HG03575 (cell line): Measurements from ENCODE around the gene PEAR1.

ENCODE experiments used
- ATAC-seq: cut with Tn5 transposase; IDR thresholded peaks from one replicate; pipeline ENCODE4 v1.9.1; 2021; ENCODE audit not compliant: unreplicated experiment, insufficient number of reproducible peaks, low FRiP score; ENCODE audit errors: extremely low read depth

Gene PEAR1

DNA sequence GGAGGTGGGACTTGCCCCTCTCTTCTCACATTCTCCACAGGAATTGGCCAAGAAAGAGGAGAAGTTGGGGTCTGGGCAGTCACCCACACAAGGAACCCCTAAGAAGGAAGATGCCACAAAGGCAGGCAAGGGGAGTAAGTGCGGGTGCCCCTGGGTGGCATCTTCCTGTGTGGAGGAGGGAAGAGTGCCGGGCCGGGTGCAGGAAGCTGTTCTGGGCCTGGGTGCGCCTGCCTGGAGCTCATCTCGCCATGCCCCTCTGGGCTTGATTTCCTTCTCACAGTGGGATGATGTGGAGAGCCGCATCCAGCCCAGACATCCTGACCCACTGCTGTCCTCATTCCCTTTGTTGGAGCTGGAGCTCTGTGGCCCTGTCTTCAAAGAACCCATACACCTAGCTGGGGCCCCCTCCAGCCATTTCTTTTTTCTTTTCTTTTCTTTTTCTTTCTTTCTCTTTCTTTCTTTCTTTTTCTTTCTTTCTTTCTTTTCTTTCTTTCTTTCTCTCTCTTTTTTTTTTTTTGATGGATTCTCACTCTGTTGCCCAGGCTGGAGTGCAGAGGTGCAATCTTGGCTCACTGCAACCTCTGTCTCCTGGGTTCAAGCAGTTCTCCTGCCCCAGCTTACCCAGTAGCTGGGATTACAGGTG, 36.2 kb downstream of the PEAR1 start:
- ATAC-seq = no peak

DNA sequence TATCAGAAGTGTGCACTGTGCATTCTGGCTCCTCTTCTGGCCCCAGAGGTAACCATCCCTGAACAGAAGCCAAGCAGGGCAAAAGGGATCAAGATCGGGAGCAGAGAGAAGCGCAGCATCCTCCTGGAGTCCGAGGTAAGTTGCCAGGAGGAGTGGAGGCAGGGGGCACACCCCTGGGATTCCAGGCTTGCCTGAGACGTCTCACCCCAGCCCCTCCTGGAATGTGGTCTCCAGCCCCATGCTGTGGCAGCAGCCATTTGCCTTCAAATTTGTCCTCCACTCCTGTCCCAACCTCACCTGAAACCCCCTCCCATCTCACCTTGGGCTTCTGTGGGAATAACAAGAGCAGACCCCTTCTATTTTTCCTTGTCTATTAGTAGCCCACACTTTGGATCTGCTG, 37.0 kb downstream of the PEAR1 start:
- ATAC-seq = no peak

DNA sequence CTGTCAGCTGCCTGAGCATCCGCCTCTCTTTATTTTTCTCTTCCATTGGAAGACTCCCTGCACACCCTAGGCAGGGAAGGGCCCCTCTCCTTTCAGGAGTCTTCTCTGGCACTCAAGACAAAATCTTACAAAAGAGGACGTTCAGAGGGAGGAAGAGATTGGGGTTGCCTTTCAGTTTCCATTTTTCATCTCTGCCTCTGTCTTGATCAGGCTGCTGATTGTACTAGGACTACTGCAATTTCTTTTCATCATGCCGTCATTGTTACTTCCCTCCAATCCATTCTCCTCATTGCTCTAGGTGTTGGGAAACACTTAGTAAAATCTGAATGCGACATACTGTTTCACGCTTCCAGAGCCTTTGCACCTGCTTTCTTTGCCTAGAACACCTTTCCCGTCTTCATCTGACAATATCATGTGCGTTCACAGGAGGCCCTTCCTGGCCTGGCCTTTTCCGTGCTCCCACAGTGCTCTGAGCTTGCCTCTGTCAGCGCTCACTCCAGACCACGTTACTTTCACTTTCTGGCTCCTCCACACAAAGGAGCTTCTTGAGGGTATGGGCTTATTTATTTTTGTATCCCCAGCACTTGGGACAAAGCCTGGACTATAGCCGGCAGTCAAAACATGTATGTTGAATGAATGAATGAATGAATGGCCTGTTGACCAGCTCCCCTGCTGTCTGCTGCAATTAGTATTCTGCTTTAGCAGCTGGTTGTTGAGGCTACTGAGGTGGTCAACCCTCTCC, 37.9 kb downstream of the PEAR1 start:
- no peak for ATAC-seq

DNA sequence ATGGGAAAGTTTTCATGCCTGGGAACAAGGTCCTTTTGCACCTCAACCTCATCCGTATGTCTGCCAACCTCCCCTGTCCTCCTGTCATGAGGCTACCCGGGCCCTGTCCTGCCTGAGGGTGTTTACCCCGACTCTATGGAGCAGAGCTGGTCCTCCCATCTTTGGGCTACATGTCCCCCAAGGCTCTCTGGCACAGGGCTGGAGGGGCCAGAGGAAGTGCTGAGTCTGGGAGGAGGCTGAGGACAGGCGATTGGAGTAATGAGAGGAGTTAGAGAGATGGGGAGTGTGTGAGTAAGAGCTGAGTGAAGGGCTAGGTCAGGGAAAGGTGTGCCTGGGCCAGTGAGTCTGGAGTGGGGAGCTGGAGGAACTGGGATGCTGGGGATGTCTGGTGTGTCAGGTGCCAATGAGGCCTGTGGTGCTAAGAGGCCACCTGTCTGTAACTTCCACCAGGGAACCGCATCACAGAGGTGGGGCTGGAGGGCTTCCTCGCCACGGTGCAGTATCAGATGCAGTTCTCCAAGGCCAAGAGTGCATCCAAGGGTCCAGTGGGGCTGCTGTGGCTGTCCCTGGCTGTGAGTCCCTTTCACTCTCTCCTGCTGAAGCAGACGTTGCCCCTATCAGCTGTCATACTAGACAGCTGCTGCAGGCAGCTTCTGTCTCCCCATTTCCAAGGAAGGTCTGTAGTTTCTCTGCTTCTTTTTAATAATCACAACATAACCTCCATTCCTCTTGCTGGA, 38.6 kb downstream of the PEAR1 start:
- no peak for ATAC-seq

DNA sequence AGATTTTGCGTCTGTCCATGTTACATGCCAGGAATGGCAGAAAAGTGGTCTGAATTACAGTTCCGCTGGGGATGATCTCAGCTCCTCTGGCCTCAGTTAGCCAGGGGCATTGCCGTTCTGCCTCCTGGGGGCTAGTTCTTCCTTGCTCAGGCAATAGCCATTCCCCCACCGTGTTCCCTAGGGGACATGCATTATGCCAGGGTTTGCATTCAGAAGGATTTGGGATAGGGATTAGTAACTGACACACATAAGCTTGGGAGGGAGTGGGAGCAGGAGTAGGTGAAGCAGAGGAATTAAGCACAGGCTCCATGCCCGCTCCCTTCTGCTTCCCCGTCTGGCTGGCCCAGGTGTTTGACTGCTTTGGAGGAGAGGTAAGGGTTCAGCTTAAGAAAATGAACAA, 39.6 kb downstream of the PEAR1 start:
- no peak for ATAC-seq

DNA sequence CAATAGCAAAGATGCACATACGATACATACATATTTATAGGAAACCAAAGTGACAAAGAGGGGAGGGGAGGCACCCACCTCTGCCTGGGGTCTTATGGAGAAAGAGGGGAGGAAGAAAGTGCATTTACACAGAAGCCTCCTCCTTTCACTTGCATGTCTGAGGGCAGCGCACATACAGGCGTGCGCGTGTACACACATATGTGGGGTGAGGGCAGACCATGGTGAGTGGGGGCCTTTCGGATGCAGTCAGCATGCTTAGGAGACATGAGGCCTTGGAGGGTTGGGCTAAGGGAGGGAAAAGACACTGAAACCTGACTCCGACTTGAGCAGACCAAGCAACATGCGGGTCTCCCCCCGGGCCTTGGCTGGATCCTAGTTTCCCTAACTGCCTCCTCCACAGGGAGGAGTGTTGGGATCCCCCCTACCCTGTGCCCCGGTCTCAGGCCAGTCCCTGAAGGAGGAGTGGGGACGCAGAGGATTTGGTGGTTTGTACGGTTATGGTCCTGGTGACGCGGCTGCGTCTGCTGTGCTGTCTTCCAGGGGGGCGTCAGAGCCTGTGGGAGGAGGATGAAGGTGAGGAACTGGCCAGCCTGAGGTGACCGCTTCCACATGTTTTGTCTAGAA, 42.1 kb downstream of the PEAR1 start:
- ATAC-seq = no peak

DNA sequence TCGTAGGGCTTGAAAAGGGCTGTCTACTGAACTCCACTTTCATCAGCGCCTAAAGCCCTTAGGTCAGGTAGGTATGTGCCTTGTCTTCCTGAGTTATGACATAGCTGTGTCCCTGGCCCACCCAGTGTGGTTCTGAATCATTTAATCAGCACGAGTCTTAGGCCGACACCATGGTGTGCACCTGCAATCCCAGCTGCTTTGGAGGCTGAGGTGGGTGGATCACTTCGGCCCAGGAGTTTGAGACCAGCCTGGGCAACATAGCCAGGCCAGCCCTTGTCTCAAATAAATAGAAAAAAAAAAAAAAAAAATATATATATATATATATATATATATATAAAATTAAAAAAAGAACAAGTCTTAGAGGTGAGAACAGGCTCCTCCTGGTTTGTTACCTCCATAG, 42.7 kb downstream of the PEAR1 start:
- no peak for ATAC-seq

DNA sequence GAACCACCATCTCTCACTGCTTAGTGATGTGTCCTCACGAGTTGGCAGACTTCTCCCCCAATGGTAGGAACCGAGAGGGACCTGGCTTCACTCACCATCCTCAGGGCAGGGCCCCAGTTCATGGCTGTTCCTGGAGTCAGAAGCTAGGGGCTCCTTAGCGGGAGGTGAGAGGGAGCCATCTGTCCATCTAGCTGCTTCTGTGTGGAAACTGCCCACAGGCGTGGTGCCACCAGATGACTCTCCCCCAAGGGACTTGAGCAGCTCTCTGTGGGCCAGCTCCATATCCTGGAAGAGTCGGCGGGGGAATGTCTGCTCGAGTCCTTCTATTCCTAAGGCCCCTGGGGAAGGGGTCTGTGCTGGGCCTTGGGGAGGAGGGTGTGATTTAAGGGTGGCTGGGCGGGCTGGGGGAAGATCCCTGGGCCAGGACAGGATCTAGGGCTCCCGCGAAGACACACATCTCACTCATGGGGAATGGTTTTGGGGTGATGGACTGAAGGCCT, 43.3 kb downstream of the PEAR1 start:
- no peak for ATAC-seq

DNA sequence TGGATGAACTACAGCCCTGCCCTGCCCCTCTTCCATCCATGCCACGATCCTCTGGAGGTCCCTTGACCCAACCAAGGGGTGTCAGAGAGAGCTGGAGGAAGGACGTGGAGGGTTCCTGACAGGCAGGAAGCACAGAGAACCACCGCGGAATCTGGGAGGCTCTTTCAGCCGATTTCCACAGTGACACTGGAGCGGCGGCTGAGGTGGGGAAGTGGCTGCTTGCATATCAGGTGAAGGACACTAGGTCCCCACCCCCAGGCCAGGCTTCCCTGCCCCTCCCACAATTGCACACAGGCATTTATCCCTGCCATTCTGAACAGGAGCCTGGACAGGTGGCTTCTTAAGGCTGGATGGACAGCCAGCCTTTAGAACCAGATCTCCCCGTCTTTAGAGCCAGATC, 44.4 kb downstream of the PEAR1 start:
- ATAC-seq = no peak

DNA sequence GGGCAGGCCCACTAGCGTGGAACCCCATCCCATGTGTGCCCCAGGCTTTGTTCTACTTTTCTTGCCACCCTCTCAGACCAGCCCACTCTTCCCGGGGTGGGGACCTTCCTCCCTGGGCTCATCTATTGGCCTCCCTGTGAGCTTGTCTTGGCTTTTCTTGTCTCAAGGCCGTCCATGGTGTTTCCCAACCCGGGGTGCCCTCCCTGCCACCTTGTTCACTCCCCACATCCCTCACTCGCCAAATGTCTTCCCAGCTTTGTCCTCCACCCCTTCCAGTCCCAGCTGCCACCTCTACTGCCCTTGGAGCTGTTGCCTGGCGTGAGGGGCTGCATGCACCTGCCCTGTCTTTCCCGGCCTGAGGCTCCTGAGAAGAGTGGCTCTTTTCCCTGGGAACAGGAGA, 45.3 kb downstream of the PEAR1 start:
- ATAC-seq = no peak

DNA sequence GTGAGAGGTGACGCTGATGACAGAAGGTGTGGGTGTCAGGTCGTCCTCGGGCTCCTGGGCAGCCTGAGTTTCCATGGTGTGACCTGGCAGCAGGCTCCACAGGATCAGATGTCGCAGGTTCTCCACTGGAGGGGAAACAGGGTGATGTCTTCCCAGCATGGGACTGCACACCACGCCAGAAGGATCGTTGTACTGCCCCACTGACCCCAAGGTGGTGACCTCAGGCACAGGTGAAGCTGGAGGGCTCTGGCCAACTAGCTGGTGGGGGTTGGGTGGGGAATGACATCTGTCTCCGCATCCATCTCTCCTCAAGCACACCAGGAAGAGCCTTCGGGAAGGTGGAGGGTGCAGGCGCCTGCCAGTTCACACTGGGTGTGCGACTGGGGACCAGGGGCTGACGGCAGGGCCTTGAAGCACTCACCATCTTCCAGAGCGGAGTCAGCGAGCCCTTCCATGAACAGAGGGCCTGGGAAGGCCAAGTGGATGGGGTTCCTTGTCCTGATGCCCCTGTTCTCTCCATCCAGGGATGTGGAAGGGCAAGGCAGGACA, 46.3 kb downstream of the PEAR1 start:
- ATAC-seq = no peak

DNA sequence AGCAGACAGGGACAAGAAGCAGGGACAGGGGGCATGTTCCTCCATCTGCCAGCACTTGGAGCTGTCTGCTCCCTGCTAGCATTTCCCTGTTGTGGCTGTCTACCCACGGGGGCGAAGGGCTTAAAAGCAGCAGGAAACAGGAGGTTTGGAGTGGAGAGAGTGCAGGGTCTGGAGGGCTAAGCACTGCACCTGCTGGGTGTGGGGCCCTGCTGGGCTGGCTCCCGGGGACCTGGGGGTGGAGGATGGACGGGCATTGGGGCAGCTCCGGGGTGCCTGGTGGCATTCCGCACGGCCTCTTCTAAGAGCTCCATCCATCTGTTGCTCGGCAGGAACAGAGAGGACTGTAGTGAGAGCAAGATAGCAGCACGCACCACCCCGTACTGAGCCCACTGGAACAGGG, 48.2 kb downstream of the PEAR1 start:
- ATAC-seq = no peak

DNA sequence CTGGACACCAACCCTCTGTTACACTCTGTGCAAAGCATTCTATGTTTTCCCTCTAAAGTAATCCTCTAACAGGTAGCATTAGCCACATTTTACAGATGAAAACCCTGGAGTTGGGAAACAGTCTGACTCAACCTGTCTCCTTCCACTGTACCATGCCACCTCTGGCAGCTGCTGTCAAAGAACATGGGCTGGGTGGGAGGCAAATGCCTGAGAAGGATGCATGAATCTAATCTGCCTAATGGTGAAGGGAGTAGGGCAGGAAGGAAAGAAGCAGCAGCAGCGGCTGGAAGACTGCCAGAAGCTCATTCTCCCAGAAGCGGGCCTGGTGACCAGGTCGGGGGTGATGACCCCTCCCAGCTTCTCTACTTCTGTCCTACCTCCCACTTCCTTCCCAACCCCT, 48.7 kb downstream of the PEAR1 start:
- ATAC-seq = no peak

DNA sequence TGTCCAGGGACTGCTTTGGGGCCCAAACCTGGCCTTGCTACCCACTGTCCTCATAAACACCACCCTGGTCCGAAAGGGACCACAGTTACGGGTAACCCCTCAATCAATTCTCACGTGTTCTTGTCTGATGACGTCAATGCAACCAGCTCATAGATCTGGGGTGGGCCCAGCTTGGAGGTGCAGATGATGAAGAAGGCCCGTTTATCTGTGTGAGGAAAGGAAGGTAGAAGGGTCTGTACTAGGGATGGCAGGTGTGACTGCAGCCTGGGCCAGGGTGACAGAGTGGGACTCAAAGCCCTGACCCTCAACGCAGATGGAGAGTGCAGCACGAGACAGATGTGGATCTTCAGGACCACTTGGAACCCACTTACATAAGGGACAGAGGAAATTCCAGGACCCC, 49.1 kb downstream of the PEAR1 start:
- ATAC-seq = no peak

DNA sequence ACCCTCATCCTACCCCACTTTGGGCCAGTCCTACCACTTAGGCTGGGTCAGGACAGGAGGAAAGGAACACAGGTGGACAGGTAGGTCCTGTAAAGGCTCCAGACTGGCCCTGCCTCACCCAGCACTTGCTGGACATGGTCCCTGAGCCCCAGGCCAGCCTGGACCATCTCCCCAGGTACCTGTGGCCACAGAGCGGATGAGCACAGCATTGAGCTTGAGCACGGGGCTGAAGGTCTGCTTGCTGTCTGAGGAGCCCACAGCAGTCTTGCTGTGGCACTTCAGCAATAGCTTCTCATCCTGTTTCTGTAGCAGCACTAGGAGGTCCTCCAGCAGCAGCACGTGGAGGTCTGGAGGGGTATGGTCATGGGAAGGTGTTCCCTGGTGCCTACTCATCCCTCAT, 50.2 kb downstream of the PEAR1 start:
- no peak for ATAC-seq

DNA sequence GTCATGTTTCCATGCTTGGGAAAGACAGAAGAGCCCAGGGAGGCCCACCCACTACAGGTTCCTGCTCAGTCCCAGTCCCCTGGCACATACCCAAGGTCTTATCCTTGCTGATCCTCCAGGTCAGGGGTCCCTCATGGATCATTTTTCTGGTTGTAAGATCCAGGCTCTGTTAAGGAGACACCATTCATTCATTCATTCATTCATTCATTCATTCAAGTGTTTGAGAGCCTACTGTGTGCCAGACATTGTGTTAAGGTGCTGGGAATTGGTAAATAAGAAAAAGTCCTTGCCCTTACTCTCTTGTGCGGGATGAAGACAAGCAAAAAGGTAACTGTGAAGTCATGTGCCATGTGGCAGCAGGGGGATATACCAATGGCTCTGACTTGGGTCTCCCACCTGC, 50.8 kb downstream of the PEAR1 start:
- no peak for ATAC-seq

DNA sequence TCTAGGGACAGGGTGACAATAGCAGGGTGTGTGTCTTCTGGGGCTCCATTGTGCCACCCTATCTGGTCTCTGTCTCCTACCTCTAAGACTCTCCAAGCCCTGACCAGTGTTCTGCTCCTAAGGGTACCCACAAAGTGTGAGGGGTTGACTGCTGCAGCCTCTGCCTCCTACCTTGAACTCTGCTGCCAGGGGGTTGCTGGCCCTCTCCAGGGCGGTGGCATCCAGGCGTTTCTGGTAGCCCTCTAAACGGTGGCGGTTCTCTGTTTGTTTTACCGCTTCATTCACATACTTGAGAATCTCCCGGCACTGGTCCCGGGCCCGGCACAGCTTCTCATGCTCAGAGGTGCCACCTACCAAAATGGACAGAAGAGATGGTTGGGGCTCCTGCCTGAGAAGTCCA, 51.3 kb downstream of the PEAR1 start:
- ATAC-seq = no peak

DNA sequence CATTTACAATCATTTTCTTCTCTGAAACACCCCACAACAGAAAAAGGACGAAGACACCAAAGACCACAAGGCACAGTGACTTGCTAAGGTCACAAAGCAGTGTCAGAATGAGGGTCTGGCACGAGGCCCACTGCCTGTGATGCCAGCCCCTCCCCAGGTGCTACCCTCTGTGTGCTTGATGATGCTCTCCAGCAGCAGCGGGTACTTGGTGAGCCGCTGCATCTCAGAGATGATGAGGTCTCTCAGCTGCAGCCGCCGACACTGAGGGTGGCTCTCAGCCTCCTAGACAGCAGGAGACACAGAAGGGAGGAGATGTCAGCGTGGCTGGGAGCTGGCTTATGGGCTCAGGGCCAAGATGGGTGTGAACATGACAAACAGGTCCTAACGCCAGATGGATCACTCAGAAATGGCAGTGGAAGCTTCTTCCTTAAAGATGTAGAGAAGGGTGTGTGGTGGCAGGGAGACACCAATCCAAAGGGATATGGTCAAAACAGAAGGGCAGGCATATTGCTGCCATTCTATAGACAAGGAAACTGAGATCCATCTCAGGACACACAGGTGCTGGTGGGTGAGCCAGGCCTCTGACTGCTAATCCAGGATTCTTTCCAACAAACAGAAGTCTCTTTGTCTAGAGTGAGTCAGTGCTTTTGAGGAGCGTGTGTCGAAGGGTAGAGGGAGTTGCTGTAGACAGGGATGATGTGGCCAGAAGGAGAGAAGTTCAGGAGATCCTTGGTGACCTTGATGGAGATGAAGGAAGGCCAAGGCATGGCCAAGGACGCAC, 52.6 kb downstream of the PEAR1 start:
- no peak for ATAC-seq

DNA sequence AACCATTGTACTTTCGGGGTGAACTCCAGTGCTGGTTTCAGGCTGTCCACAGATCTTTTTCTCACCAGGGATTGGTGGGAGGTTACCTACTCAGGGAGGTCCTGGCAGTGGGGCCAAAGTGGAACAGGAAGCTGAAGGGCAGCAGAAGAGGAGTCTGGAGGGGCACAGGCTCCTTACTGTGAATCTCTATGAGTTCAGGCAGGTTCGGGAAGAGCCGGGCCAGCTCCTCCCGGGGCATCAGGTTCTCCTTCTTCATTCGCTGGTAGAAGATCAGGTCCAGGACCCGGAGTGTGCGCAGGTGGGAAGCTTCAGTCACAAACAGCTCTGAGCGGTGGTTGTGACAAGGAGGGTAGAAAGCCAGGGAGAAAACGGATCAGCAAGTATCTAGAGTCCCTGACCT, 53.6 kb downstream of the PEAR1 start:
- ATAC-seq = no peak
